ENCODE data around the gene CD247.

The CD247 gene

GRCh38 chr1:167482184-167482583 lies 36.1 kb downstream of the CD247 start:
- Histone ChIP-seq H2AFZ (ENCODE audit: low read length) (no peak overlapping the region), H3F3A (ENCODE audit: low read depth) (no peaks in the 10 kb centered on the region), H3K9ac (ENCODE audit: low read depth, low read length, poor library complexity, severe bottlenecking) (no peak overlapping the region), H3K4me1 (ENCODE audit: insufficient read depth, low read length, poor library complexity, severe bottlenecking) (peaks cover 19% of the 10 kb centered on the region), H3K9me2 (replicated peaks; ENCODE audit: low read depth, low read length) (no peaks in the 10 kb centered on the region), H3K4me3 (ENCODE audit: low read length, poor library complexity, severe bottlenecking) (no peak overlapping the region), H3K79me2 (ENCODE audit: insufficient read depth, low read length) (peaks cover 98% of the 10 kb centered on the region), H4K20me1 (ENCODE audit: insufficient read depth, low read length, poor library complexity, severe bottlenecking) (peaks cover 29% of the 10 kb centered on the region), H3K27me3 (ENCODE audit: insufficient read depth, low read length, poor library complexity, severe bottlenecking) (no peaks in the 10 kb centered on the region), H3K9me3 (ENCODE audit: insufficient read depth, low read depth, low read length) (no peaks in the 10 kb centered on the region), H3K4me2 (ENCODE audit: low read depth, low read length, poor library complexity, severe bottlenecking) (no peak overlapping the region), H3K36me3 (ENCODE audit: insufficient read depth, low read length) (peaks cover 56% of the 10 kb centered on the region; the same call in 1 of the 2 replicates)
- no peak for TF ChIP-seq CTCF (conservative IDR thresholded peaks at IDR 0.05; ENCODE audit: low read length)
- TF ChIP-seq EZH2phosphoT487 (IDR thresholded peaks at IDR 0.05; ENCODE audit: borderline replicate concordance), result no peak

- no peaks in the 10 kb centered on the region for H3K9me2 ChIP-seq (replicated peaks; ENCODE audit: low read depth, low read length)
- H3K4me3 ChIP-seq (ENCODE audit: low read length, poor library complexity, severe bottlenecking), result no peak overlapping the region
- H3K4me2 ChIP-seq (ENCODE audit: low read depth, low read length, poor library complexity, severe bottlenecking), result no peak overlapping the region
- H3K9ac ChIP-seq (ENCODE audit: low read depth, low read length, poor library complexity, severe bottlenecking), result no peak overlapping the region
- peaks cover 88% of the 10 kb centered on the region for H3K79me2 ChIP-seq (ENCODE audit: insufficient read depth, low read length)
- TF ChIP-seq CTCF (conservative IDR thresholded peaks at IDR 0.05; ENCODE audit: low read length), result no peak
- no peak for TF ChIP-seq EZH2phosphoT487 (IDR thresholded peaks at IDR 0.05; ENCODE audit: borderline replicate concordance)
- peaks cover 21% of the 10 kb centered on the region for H4K20me1 ChIP-seq (ENCODE audit: insufficient read depth, low read length, poor library complexity, severe bottlenecking)
- peaks cover 31% of the 10 kb centered on the region for H3K4me1 ChIP-seq (ENCODE audit: insufficient read depth, low read length, poor library complexity, severe bottlenecking)
- no peaks in the 10 kb centered on the region for H3K9me3 ChIP-seq (ENCODE audit: insufficient read depth, low read depth, low read length)
- H3K36me3 ChIP-seq (ENCODE audit: insufficient read depth, low read length), result peaks cover 53% of the 10 kb centered on the region; the same call in 1 of the 2 replicates
- no peak overlapping the region for H2AFZ ChIP-seq (ENCODE audit: low read length)
- no peaks in the 10 kb centered on the region for H3K27me3 ChIP-seq (ENCODE audit: insufficient read depth, low read length, poor library complexity, severe bottlenecking)
- H3F3A ChIP-seq (ENCODE audit: low read depth), result no peaks in the 10 kb centered on the region
Measured at GRCh38 chr1:167479331-167479979, 38.9 kb downstream of the CD247 start.

- H3K9ac ChIP-seq (ENCODE audit: low read depth, low read length, poor library complexity, severe bottlenecking), result no peak overlapping the region
Measured at GRCh38 chr1:167477986-167478385, 40.3 kb downstream of the CD247 start.

More at GRCh38 chr1:167477986-167478385, 40.3 kb downstream of the CD247 start:
- Histone ChIP-seq H3K9me3 (ENCODE audit: insufficient read depth, low read depth, low read length) (no peaks in the 10 kb centered on the region), H3K4me1 (ENCODE audit: insufficient read depth, low read length, poor library complexity, severe bottlenecking) (peaks cover 35% of the 10 kb centered on the region), H3K4me3 (ENCODE audit: low read length, poor library complexity, severe bottlenecking) (no peak overlapping the region), H3K27me3 (ENCODE audit: insufficient read depth, low read length, poor library complexity, severe bottlenecking) (no peaks in the 10 kb centered on the region), H3K79me2 (ENCODE audit: insufficient read depth, low read length) (peaks cover 87% of the 10 kb centered on the region), H3F3A (ENCODE audit: low read depth) (0 out of 2 replicates have a peak, but pooled peaks cover 4% of the 10 kb centered on the region), H2AFZ (ENCODE audit: low read length) (no peak overlapping the region), H3K4me2 (ENCODE audit: low read depth, low read length, poor library complexity, severe bottlenecking) (no peak overlapping the region), H4K20me1 (ENCODE audit: insufficient read depth, low read length, poor library complexity, severe bottlenecking) (peaks cover 22% of the 10 kb centered on the region), H3K9me2 (replicated peaks; ENCODE audit: low read depth, low read length) (no peaks in the 10 kb centered on the region), H3K36me3 (ENCODE audit: insufficient read depth, low read length) (peaks cover 49% of the 10 kb centered on the region; the same call in 1 of the 2 replicates)
- TF ChIP-seq EZH2phosphoT487 (IDR thresholded peaks at IDR 0.05; ENCODE audit: borderline replicate concordance), result no peak
- no peak for TF ChIP-seq CTCF (conservative IDR thresholded peaks at IDR 0.05; ENCODE audit: low read length)
